B cell (primary cell): ENCODE measurements around the gene SREBF1. TPM values are rescaled to one million over a fixed set of nuclear protein-coding genes. Genes with fewer than 3 reads are reported as not detected.

Experiments used
- ATAC-seq: fragments of 200-7000 bp; cut with Tn5 transposase; one replicate; pipeline ENCODE4 v1.10.0; 2021; ENCODE audit warnings: low read depth, mild to moderate bottlenecking, moderate number of reproducible peaks, moderate library complexity
- CTCF ChIA-PET: fragments of 350-600 bp; sonication (Branson Sonifier 250); formaldehyde crosslinking; loops from one replicate; lab custom pipeline; 2021; ENCODE audit warnings: antibody characterized with exemption, inconsistent platforms; lab: Charles Lee
- POLR2A ChIA-PET: fragments of 350-600 bp; sonication (Branson Sonifier 250); formaldehyde crosslinking; loops from one replicate; lab custom pipeline; 2021; ENCODE audit warnings: antibody characterized with exemption; lab: Charles Lee
- DNase-seq: peaks from one replicate; pipeline ENCODE4 v3.0.0; 2013
- H2AFZ ChIP-seq: 2 replicates; pipeline ENCODE4 v1.6.1; 2012; ENCODE audit warnings: mild to moderate bottlenecking, low read depth, low read length; ENCODE audit not compliant: insufficient read depth, poor library complexity, severe bottlenecking
- H3K27ac ChIP-seq, 2 donors: 1 replicate in 1 of 2; 2 replicates in 1 of 2; pipeline ENCODE4 v1.5.1; 2012 to 2013; ENCODE audit warnings: low read length in 2 of 2, mild to moderate bottlenecking in 2 of 2, moderate library complexity in 1 of 2
- H3K27me3 ChIP-seq, 4 experiments: fragments of 200-600 bp in 1 of 4; sonication (generic) in 1 of 4; replicated peaks in 1 of 4; 1 replicate in 2 of 4; 2 replicates in 2 of 4; pipeline versions ENCODE4 v1.6.1 to v1.7.0; 2013 to 2016; ENCODE audit warnings: low read length in 3 of 4, mild to moderate bottlenecking in 2 of 4, mixed read lengths in 1 of 4, moderate library complexity in 1 of 4; ENCODE audit not compliant: insufficient read depth in 4 of 4, control insufficient read depth in 3 of 4; ENCODE audit errors: control extremely low read depth in 1 of 4
- H3K36me3 ChIP-seq, 2 experiments: replicated peaks in 1 of 2; 1 replicate in 1 of 2; 2 replicates in 1 of 2; pipeline versions ENCODE4 v1.6.1 to v1.7.1; 2013; ENCODE audit warnings: low read length in 1 of 2; ENCODE audit not compliant: insufficient read depth in 2 of 2, control insufficient read depth in 1 of 2; ENCODE audit errors: control extremely low read depth in 1 of 2, extremely low read depth in 1 of 2
- H3K4me1 ChIP-seq, 2 donors: fragments of 200-600 bp in 1 of 2; sonication (generic) in 1 of 2; 1 replicate in 1 of 2; 2 replicates in 1 of 2; pipeline versions ENCODE4 v1.5.1 to v1.6.1; 2013 to 2017; ENCODE audit warnings: low read length in 2 of 2; ENCODE audit not compliant: control insufficient read depth in 2 of 2, insufficient read depth in 2 of 2
- H3K4me2 ChIP-seq: replicated peaks from 2 replicates; pipeline ENCODE3; 2012; ENCODE audit warnings: mild to moderate bottlenecking, low read depth, low read length; ENCODE audit not compliant: poor library complexity, severe bottlenecking
- H3K4me3 ChIP-seq, 5 experiments: fragments of 200-600 bp in 1 of 5; sonication (generic) in 1 of 5; 1 replicate in 3 of 5; 2 replicates in 2 of 5; pipeline versions ENCODE4 v1.5.1 to v1.7.0; 2011 to 2016; ENCODE audit warnings: low read length in 4 of 5, mild to moderate bottlenecking in 4 of 5, low read depth in 2 of 5, control low read depth in 1 of 5, moderate library complexity in 1 of 5; ENCODE audit not compliant: insufficient read depth in 1 of 5; ENCODE audit errors: control extremely low read depth in 1 of 5, extremely low read depth in 1 of 5
- H3K79me2 ChIP-seq: fragments of 200-600 bp; sonication (generic); one replicate; pipeline ENCODE4 v1.6.0; 2016; ENCODE audit warnings: low read length; ENCODE audit not compliant: control insufficient read depth, insufficient read depth
- H3K9ac ChIP-seq: fragments of 200-600 bp; sonication (generic); 2 replicates; pipeline ENCODE4 v1.6.1; 2017; ENCODE audit warnings: mild to moderate bottlenecking, low read length, moderate library complexity
- H3K9me3 ChIP-seq, 3 donors: one replicate each; pipeline versions ENCODE4 v1.6.1 to v1.7.1; 2013; ENCODE audit warnings: low read length in 2 of 3; ENCODE audit not compliant: control insufficient read depth in 2 of 3, insufficient read depth in 1 of 3; ENCODE audit errors: control extremely low read depth in 1 of 3
- H4K20me1 ChIP-seq: 2 replicates; pipeline ENCODE4 v1.6.0; 2012; ENCODE audit warnings: mild to moderate bottlenecking, low read length; ENCODE audit not compliant: insufficient read depth, control insufficient read depth, poor library complexity, severe bottlenecking
- H3K27ac Mint-ChIP-seq: one replicate; pipeline ENCODE4 v1.8.0; 2021; ENCODE audit warnings: mixed read lengths
- H3K27me3 Mint-ChIP-seq: one replicate; pipeline ENCODE4 v1.8.0; 2021; ENCODE audit warnings: mixed read lengths
- H3K4me1 Mint-ChIP-seq: one replicate; pipeline ENCODE4 v1.8.0; 2021; ENCODE audit warnings: mixed read lengths
- H3K4me3 Mint-ChIP-seq: one replicate; pipeline ENCODE4 v1.8.0; 2021; ENCODE audit warnings: mixed read lengths
- H3K9me3 Mint-ChIP-seq: one replicate; pipeline ENCODE4 v1.8.0; 2022; ENCODE audit warnings: mixed read lengths; ENCODE audit not compliant: insufficient read depth
- CTCF ChIP-seq: fragments of 200-600 bp; IDR thresholded peaks from one replicate; pipeline ENCODE4 v1.8.0; 2022; ENCODE audit warnings: antibody characterized with exemption, mild to moderate bottlenecking
- EZH2 ChIP-seq: IDR thresholded peaks from 2 replicates; pipeline ENCODE4 v1.6.1; 2012; ENCODE audit warnings: borderline replicate concordance, low read depth, mild to moderate bottlenecking, moderate library complexity, low read length; ENCODE audit not compliant: insufficient read depth, poor library complexity, severe bottlenecking
- WGBS: methylation state at CpG from one replicate; pipeline ENCODE4 v1.1.5; 2013; ENCODE audit warnings: missing lambda C conversion rate; ENCODE audit not compliant: insufficient coverage; 5-methylcytosine and 5-hydroxymethylcytosine counted together
- intact Hi-C: fragments of 100-400 bp; cut with micrococcal nuclease; formaldehyde crosslinking; loops from one replicate; pipeline ENCODE4 v1.10.0; 2022
- polyA plus RNA-seq: library from polyadenylated mRNA; depleted of rRNA; stranded (reverse); fragments of >200 nt; gene quantifications from 2 replicates; pipeline ENCODE4 v1.2.3, GENCODE V29; 2012
- total RNA-seq, 2 donors: library from RNA; stranded (reverse); fragments of 120-200 nt in 1 of 2; gene quantifications; 1 replicate in 1 of 2; 2 replicates in 1 of 2; pipeline versions ENCODE4 v1.2.3 to v1.2.4, GENCODE V29; 2013 to 2022

SREBF1 gene
- total and polyA plus RNA-seq, 2 donors (not counting 1 experiment from before 2014, with no cell fraction given) = 21.6 to 34.9 TPM

GRCh38 chr17:17868641-17869522, 32.1 kb upstream of the SREBF1 start:
- Mint-ChIP-seq H3K27ac (no peak overlapping the region), H3K4me1 (no peaks in the 10 kb centered on the region), H3K27me3 (no peaks in the 10 kb centered on the region), H3K9me3 (no peaks in the 10 kb centered on the region), H3K4me3 (no peak overlapping the region)
- H3K4me3 ChIP-seq = no peak overlapping the region
- no peak overlapping the region for H3K27ac ChIP-seq
- 85% methylated on average over 14 of the region's 18 CpGs for WGBS
- ATAC-seq = no peak
- no peaks in the 10 kb centered on the region for H4K20me1 ChIP-seq
- DNase-seq = no peak
- H3K79me2 ChIP-seq = no peaks in the 10 kb centered on the region
- no peak overlapping the region for H2AFZ ChIP-seq
- intact Hi-C loops = no loop called here
- H3K9ac ChIP-seq = no peak overlapping the region
- H3K9me3 ChIP-seq = no peaks in the 10 kb centered on the region
- no peak overlapping the region for H3K4me2 ChIP-seq
- no peaks in the 10 kb centered on the region for H3K4me1 ChIP-seq
- TF ChIP-seq EZH2 (no peak), CTCF (no peak)
- ChIA-PET CTCF (no interaction called here), POLR2A (no interaction called here)
- H3K36me3 ChIP-seq = peaks cover 0 to 8% of the 10 kb centered on the region in 2 experiments
- H3K27me3 ChIP-seq = no peaks in the 10 kb centered on the region

GRCh38 chr17:17866897-17867296, 30.1 kb upstream of the SREBF1 start:
- Mint-ChIP-seq H3K9me3 (no peaks in the 10 kb centered on the region), H3K27ac (no peak overlapping the region), H3K27me3 (no peaks in the 10 kb centered on the region), H3K4me1 (no peaks in the 10 kb centered on the region), H3K4me3 (no peak overlapping the region)
- no peak overlapping the region for H2AFZ ChIP-seq
- ChIA-PET POLR2A (no interaction called here), CTCF (no interaction called here)
- intact Hi-C loops = no loop called here
- no peak for ATAC-seq
- WGBS = no CpG with 5 or more reads among the region's 4 CpGs
- no peak overlapping the region for H3K9ac ChIP-seq
- no peak overlapping the region for H3K4me3 ChIP-seq
- H3K36me3 ChIP-seq = peaks cover 0 to 8% of the 10 kb centered on the region in 2 experiments
- no peaks in the 10 kb centered on the region for H3K4me1 ChIP-seq
- TF ChIP-seq EZH2 (no peak), CTCF (no peak)
- H3K27ac ChIP-seq = no peak overlapping the region
- H4K20me1 ChIP-seq = no peaks in the 10 kb centered on the region
- DNase-seq = no peak
- no peaks in the 10 kb centered on the region for H3K27me3 ChIP-seq
- no peaks in the 10 kb centered on the region for H3K79me2 ChIP-seq
- H3K4me2 ChIP-seq = no peak overlapping the region
- H3K9me3 ChIP-seq = no peaks in the 10 kb centered on the region
